Measurements from ENCODE around the gene HBS1L.

Gene HBS1L

DNA sequence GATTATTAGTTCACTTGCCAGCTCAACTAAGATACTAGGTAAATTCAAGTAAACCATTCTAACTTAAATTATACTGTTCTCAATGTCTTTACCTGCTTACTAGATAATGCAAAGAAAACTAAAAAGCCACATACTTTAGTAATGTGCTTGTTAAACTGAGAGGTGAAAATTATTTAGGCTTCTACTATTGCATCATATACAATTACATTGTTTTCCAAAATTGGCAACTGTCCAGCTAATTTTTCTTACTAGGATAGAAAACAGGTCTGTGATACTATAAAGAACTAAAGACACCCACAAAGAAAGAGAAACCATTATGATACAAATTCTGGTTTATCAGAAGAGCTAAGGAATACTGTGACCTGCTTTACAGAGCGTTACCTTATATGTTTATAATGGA, 59.1 kb downstream of the HBS1L start:
- DNase-seq: peak in 1 of 2 experiments; percentile 13

DNA sequence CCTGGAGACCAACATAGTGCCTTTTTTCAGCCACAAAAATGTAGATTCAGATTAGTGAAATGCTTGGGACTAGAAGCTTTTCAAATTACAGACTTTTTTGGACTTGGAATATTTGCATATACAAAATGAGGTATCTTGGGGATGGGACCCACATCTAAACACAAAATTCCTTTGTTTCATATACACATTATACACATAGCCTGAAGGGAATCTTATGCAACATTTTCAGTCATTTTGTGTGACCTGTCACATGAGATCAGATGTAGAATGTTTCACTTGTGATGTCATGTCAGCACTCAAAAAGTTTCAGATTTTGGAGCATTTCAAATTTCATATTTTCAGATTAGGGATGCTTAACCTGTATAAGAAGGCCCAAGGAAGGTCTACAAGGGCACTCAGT, 60.2 kb downstream of the HBS1L start:
- DNase-seq: no peak

DNA sequence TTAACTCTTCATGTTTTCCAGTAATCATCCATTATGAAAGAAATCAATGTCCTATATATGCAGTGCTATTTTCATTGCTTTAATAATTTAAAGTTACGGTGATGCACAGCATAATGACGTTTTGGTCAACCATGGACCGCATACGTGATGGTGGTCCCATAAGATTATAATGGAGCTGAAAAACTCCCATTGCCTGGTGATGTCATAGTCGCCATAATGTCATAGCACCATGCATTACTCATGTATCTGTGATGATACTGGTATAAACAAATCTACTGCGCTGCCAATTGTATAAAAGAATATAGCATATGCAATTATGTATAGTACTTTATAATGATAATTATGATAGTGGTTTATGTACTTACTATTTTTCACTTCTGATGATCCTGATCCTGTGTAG, 62.5 kb downstream of the HBS1L start:
- no peak for DNase-seq

DNA sequence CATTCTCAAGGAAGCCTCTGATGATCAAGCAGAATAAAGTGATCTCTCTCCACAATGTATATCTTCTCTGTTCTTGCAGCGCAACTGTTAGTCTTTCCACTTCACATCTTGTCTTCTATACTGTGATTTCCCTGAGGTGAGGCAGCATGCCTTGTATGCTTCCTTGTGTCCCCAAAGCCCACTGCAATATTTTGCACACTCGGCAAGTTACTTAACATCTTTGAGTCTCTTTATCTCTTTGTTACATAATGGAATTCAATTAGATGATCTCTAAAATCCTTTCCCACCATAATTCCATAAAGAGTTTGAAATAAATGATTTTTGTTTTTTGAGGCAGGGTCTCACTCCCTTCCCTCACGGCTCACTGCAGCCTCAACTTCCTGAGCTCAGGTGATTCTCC, 64.4 kb downstream of the HBS1L start:
- DNase-seq: no peak

DNA sequence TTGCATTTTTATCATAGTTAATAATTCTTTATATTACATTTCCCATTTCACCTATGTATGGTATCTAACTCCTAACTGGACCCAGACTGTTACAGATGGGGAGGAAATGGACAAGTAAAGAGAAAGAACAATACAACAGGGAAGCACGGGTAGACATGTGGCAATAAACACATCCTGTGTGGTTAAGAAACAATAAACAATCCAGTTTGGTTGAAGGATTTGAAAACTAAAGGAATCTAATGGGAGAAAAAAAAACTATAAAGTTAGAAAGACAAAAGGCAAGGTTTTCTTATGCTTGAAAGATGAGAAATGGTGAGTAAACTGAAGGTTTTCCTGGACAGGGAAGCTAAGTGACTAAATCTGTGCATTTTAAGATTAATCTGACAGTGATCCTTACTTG, 69.8 kb downstream of the HBS1L start:
- no peak for DNase-seq

DNA sequence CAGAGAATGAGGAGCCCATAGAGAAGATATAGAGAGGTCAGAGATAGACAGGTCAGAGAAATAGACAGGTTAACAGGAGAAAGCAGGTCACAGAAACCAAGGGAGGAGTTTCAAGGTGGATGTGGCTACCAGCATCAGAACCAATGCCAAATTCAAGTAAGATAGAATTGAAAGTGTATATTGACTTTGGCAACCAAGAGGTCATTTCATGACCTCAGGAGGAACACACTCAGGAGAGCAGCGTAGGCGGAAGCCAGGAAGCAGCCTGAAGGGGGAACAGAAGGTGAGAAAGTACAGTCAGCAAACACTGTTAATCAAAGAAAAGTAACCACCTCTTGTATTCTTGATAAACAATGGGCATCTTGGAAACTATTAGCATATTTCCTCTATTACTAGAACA, 70.8 kb downstream of the HBS1L start:
- DNase-seq: no peak

DNA sequence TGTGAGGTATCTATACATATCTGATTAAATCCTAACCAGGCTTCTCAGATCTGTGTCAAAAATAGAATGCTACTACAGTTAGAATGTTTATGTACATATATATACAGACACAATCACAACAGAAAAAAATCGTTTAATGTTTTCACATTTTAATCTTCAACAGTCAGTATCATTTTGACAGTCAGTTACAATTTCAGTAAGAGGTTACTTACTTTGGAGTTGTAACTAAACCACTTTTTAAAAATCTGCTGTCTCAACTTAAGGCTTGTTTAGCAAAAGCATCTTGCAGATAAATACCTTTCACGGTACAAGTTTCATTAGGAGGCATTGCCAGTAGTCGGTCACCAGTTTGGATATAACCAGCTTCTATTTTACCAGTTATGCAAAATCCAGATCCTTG, 72.5 kb downstream of the HBS1L start:
- DNase-seq: no peak

DNA sequence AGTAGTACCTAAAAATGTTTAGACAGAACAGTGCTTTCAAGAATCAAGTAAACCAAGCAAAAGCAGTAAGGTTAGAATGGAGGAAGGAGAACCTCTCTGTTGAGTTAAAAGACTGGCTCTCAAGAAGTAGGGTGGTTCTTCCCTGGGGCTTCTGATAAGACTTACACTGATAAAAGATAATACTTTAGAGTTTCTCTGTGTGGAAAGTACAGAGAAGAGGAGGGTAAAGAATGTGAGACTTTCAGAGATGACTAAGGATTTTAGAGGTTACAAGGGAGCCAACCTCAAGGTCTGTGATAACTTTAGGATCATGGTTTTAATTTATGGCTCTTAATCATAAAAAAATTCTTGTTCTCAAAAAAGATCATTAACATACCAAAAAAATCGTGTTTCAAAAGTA, 73.8 kb downstream of the HBS1L start:
- no peak for DNase-seq

DNA sequence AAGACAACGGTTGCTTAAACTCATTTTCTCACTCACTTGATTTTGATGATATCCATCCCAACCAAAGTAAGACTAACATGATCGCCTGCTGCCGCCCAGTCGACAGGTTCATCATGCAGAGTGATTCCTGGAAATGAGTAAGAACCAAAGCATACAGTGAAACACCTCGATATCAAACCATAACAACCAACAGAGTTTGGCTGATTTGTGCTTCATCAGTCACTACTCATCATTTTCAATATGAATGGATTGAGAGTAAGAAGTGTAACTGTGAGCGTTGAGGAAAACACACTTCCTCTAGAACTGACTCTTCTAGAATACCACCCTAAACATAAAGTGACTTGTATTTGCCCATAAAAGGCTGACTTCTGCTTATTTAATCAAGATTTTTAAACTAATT, 75.5 kb downstream of the HBS1L start:
- DNase-seq: no peak

DNA sequence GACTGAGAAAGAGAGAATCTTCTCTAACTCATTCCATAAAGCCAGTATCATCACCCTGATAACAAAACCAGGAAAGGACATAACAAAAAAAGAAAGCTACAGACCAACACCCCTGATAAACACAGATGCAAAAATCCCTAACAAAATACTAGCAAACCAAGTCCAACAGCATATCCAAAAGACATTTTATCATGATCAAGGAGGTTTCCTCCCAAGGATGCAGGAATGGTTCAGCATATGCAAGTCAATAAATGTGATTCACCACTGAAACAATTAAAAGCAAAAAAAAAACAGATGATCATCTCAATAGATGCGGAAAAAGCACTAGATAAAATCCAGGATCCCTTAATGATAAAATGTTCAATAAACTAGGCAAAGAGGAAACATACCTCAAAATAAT, 80.3 kb downstream of the HBS1L start:
- DNase-seq: no peak

DNA sequence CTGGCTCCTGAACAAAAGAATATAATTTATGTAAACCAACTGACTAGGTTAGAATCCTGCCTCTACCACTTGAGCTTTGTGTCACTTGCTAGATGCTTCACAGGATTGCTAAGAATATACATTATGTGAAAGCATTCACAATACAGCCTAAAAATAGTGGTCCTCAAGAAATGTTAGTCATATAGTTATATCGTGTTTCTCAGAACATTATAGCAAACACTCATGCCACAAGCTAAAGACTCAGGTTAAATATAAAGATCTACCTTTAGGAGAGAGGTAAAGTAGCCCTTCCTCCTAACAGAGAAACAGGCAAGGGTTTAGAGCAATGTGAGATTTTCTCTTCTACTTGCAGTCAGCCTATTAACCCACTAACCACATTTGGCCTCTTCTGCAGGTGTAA, 86.9 kb downstream of the HBS1L start:
- no peak for DNase-seq

DNA sequence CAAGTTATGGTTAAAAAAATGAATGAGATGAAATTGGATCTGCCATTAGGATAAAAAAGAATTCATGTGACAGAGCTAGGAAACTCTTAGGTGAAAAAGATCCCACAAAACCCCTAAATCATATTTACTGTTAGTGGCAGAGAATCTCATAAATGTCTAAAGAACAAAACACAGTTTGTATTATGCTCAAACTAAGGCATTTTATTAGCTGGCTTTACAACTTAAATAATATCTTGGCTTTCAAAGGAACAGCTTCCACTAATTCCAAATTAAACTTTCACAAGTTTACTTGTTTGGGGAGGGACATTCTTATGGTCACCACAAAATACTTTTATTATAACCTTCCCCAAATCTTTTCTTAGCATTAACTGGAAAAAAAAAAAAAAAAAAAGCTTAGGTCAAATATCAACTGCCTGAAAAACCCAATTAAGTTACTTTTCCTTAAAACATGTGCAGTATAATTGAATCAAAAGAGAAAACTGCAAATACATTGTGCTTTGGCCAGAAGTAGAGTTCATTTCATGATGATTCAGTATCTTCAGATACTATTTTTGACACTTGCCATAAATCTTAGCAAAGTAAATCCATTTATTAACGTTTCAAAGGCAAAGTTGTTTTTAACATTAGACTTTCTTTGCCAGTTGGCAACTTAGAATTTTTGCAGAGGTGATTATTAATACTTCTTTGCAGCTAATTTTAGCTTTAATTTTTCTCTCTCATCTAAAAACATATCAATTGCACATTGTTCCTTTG, 90.0 kb downstream of the HBS1L start:
- DNase-seq: no peak

DNA sequence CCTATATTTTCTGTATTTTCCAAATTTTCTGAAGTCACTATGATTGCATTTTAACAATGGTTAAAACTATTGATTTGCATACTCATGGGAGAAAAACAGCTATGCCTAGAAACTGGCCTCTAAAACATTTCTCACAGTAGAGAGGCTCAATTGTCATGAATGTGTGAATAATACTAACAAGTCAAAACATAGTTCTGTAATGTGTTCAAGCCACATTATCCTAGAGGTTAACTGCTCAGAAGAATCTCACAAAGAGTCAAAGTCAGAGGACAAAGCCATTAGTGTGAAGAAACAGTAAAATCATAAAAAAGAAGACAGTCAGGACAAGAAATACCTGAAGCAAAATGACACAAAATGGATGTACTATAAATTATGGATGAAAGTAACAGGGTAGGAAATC, 92.2 kb downstream of the HBS1L start:
- DNase-seq: no peak

DNA sequence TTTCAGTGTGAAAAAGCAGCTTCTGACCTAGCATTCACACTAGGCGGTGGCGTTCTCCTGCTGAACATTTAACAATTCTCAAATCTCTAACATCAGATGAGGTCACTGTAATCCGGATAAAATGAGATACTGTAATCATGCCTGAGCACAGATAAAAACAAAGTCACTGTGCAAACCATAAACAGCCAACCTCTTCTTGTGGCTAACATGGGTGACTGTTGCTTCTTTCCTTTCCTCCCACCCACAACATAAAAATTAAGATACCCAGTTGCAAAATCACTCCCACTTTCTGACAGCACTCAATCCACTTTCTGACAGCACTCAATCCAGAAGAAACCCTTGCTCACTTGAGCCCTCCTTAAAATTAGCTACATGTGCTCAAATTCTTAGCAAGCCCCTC, 93.3 kb downstream of the HBS1L start:
- DNase-seq: no peak

DNA sequence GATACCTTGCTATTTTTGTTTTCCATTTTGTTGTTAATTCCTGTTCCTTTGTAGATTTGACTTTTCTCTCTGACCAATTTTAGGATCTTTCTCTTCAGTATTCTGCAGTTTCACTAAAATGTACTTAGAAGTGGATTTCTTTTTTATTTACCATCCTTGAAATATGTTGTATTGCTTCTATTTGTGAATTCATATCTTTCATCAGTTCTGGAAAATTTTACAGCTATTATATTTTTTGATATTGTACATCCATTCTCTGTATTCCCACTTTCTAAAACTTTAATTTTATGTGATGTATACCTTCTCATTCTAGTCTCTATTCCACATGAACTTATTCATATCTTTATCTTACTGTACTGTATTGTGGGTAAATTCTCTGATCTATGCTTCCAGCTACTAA, 95.0 kb downstream of the HBS1L start:
- no peak for DNase-seq

DNA sequence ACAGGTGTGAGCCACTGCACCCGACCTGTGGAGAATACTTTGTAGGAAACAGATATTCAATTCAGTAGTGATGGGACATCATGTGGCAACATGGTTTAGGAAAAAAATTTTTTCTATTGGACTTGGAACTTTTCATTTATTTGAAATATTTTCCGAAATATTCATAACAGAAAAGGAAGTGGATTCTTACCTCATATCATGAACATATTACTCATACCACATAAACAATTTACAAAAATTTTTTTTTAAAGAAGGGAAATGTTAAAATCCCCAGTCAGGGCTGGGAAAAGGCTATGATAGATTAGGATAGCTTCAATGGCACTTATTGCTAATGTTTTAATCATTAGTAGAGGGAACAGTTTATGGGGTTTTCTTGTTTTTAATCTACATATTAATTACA, 97.9 kb downstream of the HBS1L start:
- DNase-seq: no peak

DNA sequence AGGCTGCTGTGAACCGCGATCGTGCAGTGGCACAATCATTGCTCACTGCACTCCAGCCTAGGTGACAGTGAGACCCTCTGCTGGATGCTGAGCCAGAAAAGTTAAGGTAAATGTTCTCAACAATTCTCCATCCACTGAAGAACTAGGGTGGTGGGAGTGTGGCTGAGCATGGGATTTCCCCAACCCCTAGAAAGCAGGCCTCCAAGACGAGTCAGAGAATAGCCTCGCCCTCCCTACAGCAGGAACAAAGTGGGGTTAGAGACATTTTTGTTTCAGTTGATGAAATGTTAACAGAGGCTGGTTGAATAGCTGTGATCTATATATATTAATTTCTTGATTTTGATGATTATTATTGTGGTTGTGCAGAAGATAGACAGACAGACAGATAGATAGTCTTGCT, 98.6 kb downstream of the HBS1L start:
- no peak for DNase-seq

DNA sequence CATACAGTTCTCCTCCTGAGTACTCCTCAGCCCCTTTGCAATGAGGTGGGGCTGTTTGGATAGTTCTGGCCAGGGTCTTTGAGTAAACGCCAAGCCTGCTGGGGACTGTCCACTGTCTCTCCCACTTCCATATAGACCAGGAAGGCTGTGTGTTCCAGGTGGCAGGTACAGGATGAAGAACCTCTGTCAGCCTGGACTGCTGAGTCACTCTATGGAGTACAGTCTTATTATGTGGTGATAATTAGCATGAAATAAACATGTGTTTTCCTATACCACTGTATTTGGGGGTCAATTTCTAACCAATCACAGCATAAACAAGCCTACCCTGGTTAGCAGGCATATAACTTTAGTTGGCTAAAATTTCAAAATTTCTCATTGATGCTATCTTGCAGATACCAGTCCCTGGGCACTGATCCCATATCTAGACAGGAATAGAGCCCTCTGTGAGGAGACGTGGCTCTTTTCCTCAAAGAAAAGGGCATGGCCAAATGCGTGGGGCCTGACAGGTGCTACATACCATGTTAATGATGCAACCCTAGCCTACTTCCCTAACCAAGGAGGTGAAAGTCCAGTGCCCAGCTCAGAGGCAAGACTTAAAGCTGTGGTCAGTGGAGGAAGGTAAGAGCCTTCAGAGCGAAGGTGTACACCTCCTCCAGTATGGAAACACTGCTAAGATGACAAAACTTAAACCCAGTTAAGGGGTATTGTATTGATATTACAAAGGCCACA, 100.2 kb downstream of the HBS1L start:
- no peak for DNase-seq

DNA sequence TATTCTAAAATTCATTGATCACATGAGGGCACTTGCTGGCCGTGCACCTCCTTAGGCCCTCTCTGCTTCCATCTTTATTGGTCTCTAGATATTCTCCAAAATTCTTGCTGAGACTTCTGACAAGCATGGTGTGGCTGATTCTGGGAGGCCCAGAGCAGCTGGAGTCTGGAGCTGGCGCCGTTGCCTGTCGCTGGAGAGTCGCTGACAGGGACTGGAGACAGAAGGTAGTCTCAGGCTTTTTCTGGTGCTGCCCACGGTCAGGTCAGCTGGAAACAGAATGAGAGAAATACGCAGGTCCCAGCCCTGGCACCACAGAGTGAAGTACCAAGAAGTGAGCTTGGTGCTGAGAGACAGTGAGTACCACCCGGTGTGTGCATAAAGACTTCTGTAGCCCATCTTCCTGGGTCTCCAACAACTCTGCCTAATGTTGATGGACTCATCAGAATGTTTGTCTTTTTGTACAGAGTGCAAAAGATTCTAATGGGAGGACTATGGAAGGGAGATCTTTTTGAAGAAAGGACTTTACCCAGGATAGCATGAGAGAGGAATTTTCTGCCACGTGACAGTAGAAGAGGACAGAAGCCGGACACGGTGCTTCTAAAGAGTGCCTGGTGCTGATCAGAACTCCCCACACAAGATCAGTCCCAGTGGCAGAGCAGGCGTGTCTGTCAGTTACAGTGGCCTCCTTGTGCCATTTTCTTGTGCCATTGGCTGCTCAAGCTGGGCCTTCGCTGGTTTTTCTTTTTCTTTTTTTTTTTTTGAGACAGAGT, 102.9 kb downstream of the HBS1L start:
- DNase-seq: no peak

DNA sequence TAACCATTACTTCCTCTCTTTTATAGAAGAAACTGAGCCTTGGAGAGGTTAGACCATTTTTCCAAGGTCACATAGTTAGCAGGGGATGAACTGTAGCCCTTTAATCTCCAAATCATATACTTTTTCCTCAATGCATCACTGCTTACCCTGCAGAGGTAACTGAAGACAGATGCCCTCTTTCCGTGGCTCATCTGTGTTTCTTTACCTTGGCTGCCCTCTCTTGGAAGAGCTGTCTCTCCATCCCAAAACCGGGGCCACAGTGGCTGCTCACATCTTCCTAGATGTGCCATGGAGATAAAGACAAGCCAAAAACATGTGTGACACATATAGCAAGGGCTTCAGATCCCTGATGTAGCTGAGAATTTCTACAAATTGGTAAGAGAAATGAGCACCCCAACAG, 104.1 kb downstream of the HBS1L start:
- no peak for DNase-seq

DNA sequence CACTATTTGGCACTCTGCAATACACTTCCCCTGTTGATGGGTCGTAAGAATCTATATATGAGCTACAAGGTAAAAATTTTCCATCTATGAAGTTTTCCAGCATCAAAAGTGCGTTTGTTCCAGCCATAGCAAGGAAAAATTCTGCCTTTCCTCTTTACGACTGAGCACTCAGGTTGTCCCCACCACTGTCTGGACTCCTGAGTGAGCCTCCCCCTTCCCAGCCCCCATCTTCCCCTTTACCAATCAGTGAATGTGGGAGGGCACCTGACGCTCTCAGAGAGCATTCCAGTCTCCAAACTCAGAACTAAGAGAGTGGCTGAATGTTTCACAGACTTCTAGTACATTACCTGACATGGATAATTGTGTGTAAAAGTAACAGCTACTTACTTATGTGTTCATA, 104.7 kb downstream of the HBS1L start, which contains the start of gene ALDH8A1:
TSS of gene ALDH8A1 (minus strand) at position 175 of the 400 bp plus-strand sequence. CDS start at position 127, 48 bp downstream.
- DNase-seq: no peak

DNA sequence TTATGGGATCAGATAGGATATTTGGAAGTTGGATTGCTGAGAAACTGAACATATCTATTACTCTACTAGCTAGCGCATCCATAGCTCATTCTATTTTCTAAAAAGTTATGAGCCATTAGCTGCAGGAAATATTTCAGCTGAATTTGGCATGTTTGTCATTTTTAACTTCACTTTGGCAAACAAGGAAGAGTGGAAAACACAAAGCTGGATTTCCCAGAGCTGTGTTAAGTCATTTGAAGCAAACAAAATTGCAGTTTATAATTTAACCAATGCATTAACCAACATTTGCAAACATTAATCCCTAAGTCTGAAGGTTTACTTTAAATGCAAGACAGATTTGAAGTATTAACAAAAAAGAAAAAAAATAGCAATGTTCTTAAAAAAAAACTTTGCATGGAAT, 105.9 kb downstream of the HBS1L start:
- no peak for DNase-seq

DNA sequence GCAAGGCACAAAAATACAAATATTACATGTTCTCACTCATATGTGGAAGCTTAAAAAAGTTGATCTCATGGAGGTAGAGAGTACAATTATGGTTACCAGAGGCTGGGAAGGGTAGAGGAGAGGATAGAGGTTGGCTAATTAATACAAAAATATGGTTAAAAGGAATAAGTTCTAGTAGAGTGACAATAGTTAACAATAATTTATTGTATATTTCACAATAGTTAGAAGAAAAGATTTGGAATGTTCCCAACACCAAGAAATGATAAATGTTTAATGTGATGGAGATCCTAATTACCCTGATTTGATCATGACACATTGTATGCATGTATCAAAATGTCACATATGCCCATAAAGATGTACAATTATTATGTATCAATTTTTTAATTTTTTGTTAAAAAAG, 106.5 kb downstream of the HBS1L start:
- DNase-seq: no peak

DNA sequence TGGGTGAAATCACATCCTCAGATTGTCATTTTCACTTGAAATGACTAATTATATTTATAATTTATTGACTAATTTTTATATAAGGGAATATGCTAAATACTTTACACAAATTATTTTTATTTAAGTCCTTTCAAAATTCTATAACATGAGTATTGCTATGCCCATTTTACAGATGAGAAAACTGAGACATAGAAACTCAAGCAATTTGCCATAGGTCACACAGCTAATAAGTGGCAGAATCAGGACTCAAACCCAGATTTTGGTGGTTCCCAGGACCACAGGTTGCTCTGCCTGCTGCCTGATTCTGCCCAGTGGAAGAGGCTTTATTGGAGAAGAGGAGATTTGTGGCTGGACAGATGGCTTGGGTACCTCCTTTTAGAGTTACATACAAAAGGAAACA, 109.6 kb downstream of the HBS1L start:
- DNase-seq: no peak

All from NCI-H526 (cell line).